IPS-NIHi7 (cell line): Measurements from ENCODE around the gene TNK2.
"Not testable (repeated sequence)": the region's sequence is repeated elsewhere in the genome, so short reads cannot be mapped to it uniquely, and the experiment has no call there.

Experiments used
- DNase-seq: peaks from one replicate; pipeline ENCODE4 v3.0.0; 2012; ENCODE audit warnings: mixed read lengths; ENCODE audit errors: extremely low spot score

The TNK2 gene

DNA sequence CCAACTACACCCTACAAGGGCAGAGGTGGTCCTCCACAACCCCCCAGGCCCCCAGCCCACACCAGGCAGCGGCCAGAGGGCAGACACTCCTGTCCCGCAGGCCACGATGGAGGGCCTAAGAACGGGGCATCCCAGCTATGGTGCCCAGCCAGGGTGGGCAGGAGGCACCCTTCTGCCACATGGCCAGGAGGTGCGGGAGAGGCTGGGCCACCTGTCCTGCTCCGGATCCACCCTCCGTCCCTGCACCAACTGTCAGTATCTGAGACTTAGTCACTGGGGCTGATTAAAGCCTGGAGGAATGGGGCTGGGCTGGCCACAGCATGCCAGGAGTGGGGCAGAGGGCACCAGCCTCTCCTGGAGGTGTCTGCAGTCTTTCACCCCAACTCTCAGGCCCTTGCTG, 37.9 kb downstream of the TNK2 start:
- DNase-seq = no peak

DNA sequence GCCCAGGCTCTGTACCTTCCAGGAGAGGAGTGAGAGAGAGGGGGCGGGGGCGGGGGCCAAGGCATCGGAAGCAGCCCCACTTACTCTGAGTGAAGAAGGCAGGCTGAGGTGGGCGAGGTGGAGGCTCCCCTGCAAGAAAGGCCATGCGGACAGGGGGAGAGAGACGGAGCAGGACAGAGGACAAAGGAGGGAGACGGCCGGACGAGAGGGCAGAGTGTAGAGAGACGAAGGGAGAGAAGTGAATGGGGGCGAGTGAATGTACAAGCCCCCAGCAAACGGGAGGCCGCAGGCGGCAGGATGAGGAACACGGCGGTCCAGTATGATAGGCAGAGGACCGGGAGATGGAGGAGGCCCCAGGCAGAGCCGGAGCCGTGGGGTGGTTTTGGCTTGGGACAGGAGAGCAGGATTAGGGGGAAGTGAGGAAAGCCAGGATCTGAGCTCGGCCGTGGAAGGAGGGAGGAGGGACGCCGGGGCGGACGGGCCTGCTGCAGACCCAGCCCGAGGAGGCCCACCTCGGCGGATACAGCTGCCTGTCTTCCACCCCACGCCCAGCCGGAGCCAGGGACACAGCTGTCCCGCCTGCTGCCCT, 38.8 kb downstream of the TNK2 start:
- DNase-seq = no peak

DNA sequence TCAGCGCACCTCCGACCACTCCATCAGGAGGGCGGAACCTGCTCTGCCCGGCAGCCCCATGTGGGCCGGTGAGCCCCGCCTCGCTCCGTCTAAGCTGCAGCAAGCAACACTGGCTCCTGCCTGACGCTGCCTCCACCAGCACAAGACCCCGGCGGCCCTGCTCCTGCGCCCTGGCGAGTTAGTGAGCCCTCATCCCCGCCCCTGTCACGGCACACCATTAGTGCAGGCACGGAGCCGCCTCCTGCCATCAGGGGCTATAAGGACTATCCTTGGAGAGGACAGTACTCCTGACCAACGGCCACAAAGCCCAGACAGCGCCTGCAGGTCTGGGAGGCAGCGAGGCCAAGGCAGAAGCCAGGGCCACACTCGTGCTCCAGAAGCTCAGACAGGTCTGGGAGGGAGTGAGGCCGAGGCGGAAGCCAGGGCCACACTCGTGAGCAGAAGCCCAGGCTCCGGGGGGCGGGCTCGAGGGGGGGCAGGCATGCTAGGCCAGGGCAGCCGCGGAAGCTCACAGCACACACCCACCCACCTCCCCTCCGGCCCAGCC, 39.4 kb downstream of the TNK2 start:
- DNase-seq = no peak

DNA sequence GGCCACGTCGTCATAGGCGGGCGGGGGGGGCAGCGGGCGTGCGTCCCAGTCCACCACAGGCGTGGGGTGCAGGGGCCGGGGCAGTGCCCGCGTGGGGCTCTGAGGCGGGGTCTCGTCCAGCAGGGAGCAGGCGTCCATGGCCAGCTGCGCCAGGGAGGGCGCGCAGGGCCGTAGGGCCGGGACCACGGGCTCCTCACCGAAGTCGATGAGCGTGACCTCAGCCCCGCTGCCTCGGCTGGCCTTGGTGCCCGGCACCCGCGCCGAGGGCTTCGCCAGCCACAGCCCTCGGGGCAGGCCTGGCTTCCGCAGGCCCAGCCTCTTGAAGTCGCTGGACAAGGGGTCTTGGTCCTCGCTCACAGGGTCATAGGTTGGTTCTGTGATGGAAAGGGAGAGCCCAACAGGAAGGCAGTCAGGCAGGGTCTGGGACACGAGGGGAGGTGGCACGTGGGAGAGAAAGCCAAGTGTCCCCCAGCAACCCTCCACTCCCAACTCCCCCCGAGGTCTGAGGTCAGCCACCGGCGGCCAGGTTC, 40.0 kb downstream of the TNK2 start:
- DNase-seq = no peak

DNA sequence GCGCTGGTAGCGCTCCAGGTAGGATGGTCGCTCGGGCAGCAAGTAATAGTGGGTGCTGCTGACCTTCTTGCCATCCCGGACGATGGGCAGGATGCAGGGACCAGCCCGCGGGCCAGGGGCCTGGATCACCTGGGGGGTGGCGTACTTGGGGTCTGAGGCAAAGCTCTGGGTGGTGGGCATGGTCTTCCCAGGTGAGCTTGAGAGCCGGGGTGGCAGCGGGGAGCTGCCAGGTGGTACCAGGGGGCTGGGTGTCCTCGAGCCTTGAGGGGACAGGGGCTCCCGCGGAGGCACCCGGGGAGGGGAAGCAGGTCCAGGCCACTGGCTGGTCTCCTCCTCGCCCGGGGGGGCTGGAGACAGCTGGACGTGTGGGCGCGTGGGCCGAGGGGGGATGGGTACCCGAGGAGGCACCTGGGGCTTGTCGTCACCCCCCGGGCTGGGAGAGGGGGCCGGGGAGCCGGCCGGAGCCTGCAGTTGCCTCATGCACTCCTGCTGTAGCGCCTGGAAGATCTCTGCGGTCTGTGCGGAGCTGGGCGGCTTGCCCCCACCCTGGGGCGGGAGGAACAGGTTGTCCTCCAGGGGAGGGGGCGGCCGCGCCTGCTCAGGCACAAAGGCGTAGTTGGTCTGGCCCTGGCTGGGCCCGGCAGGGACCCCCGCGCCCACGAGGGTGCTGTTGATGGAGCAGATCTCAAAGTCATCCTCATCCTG, 40.6 kb downstream of the TNK2 start:
- DNase-seq = no peak

DNA sequence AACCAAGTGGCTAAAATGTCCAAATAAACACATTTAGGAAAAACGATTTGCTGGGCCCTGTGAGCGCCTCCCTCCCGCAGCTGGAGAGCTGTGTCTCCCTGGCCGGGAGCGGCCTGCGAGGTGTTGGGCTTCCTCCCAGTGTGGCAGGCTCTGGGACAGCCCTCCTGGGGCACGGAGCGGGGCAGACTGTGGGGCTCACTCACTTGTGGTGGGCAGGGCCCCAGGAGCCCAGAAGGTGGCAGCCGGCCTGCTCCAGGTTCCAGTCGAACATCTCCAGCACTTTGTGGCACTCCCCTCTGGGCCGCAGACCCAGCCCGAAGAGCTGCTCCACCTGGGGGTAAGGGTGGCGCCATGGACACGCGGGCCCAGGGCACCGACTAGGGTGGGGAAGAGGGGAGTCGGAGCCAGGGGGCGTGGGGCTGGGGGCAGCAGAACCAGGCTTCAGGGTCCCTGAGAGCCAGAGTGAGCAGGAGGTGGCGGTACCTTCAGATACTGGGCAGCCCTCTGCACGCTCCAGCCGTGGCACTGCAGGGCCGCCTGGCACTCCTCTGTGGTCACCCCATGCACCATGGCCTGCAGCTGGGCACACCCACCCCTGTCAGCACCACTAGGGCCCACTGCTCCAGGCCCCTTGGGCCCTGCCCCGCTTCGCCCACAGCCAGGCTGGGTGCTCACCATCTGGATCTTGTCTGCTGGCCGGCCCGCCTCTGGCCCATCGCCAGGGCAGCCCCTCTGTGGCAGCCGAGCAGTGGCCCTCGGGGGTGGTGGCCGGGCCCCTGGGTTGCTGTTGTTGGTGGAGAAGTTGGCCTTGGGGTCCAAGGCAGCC, 41.5 kb downstream of the TNK2 start:
- no peak for DNase-seq

DNA sequence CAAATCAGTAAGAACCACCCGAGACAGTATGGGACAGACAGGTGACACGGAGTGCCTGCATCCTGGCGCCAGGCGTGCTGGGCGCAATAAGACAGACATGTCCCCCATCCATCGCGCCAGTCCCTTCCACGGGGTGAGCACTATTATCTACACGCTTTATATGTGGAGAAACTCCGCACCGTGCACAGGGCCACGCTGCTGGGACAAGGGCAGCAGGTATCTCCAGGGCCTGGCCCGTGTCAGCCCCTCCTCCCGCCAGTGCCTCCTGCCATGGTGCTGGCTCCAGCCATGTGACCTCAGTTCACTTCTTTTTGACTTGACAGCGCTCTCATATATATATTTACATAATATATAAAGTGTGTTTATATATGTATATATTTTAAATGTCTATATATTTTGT, 42.6 kb downstream of the TNK2 start:
- DNase-seq = no peak

DNA sequence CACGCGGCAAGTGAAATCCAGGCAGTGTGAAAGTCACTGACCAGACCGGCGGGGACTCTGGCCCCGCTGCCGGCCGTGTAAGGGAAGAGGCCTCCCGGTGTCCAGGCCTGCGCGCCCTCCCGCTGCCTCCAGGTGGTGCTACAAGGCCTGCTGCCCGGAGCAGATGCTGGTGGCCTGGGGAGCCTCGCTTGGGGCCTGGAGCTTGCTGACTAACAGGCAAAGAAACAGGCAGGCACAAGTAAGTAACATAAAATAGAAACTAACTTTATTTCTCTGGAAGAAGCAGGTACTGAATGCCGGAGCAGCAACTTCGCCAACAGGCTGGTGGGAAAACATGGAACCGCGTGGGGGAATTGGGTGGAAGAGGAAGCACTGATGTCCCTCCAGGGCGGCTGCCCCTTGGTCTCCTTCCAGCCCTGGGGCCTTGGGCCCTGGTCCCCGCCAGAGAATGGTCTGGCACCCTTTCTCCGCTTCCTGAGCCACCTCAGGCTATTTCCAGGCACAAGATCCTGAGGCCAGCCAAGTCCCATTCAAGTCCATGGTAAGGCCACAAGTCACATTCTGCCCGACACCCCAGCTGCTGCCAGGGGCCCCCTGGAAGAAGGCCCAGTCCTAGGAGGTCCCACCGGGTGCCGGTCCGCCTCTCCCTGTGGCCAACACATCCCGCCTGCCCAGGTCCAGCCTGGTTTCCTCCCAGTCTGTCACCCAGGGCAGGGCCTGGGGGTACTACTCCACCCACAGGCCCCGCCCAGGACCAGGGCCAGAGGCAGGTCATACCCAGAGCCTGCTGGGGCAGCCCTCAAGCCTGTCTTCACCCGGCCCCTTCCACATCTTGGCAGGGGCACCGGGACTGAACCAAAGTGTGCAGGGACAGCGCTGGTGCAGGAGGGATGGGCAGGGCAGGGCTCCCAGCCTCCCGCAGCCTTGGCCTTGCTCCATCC, 45.0 kb downstream of the TNK2 start:
- peak; percentile 93 for DNase-seq

DNA sequence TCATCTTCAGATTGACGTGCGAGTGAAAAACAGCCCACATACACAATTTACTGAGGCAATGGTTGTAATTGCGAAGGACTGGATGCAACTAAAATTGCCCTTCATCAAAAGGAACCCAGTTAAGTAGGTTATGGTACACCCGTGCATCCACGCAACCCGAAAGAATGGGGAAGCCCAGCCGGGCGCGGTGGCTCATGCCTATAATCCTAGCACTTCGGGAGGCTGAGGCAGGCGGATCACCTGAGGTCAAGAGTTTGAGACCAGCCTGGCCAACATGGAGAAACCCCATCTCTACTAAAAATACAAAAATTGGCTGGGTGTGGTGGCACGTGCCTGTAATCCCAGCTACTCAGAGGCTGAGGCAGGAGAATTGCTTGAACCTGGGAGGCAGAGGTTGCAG, 46.0 kb downstream of the TNK2 start:
- DNase-seq = not testable (repeated sequence)

DNA sequence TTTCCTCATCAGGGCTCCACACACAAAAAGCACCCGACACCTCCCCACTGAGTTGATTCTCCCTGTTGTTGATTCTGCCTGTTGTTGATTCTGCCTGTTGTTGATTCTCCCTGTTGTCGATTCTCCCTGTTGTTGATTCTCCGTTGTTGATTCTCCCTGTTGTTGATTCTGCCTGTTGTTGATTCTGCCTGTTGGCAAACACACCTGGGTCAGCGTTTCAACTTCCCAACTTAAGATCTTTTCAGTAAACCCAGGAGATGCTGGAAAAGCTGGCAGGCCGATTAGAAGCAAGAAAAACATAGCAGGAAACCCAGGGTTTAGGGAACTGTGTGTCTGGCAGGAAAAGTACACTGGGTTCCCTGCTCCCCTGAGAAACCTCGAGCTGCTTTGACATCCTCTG, 47.9 kb downstream of the TNK2 start:
- DNase-seq = no peak

DNA sequence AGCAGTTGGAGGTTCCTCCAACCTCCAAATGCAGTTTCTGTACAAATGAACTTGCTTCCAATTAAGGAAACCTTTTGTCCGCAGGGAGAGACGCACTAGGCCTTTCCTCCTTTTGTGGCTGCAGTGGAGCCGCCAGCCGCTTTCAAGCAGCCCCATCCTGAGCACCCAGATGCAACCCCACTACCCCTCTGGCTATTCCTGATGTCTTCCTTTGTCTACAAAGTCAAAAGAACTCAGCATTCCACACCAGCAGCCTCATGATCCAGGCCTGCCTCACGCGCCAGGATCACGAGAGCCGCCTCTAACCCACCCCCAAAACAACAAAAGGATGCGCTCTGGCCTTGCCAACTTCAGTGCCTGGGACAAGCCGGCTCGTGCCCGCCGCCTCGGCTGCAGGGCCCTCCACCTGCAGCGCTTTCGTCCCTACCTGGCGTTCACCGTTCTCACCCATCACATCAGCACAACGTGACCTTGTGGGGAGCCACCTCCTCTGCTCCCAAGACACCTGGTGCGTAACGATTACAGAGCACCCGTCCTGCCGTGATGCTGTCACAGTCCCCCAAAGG, 48.4 kb downstream of the TNK2 start:
- no peak for DNase-seq

DNA sequence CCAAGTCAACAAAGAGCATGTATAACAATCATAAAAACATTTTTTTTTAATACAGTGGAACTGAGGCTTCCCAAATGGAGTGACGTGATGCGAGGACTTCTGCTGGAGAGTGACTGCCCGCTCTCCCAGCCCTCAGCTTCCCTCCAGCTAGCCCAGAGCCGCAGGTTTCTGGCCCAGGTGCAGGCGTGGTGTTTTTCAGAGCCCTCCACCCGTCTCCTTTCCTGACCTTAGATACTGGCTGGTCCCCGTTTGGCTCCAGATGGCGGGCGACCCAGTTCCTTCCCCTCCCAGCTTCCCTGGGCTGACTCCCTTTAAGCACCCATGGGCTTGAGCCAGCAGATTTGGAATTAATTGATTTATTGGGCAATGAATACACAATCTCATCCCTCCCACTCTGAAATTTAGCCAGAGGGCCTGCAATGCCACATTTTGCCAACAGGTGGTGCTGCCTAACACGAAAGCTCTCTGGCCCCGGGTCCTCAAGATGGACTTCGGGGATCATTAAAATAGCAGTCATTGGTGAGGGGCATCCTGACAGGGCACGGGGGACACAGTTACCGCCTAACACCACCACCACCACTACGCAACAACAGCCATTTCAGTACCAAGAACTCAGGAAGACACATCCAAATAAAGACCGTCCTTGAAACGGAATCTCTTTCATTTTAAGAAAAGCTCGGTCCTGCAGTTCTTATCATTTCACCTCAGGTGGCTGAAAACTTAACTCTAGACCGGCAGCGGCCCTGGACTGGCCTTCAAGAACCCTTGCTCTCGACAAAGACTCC, 49.1 kb downstream of the TNK2 start:
- peak; percentile 87 for DNase-seq

DNA sequence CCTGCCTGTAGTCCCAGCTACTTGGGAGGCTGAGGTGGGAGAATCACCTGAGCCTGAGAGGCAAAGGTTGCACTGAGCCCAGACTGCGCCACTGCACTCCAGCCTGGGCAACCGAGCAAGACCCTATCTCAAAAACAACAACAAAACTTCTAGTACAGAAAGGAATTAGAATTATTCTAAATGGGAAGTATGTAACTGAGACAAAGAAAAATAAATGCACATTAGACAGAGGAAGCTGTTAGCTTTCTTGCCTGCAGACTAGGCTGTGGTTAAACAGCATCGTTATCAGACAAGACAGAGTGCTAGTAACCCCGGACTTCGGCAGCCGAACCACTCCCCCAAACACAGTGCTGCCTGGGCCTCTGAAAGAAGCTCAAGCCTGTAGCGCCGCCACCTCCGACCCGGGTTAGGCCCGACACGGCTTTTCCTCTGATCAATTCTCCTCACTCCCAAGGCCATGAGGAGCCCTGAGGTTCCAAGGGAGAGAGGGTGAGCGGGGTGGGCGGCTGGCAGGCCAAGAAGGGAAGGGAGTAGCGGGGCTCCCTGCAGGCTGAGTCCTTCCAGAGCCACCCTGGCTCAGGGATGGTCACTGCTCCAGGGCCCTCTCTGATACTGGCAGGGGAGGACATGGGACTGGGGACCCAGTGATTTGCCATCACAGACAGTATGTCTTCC, 51.8 kb downstream of the TNK2 start:
- no peak for DNase-seq

DNA sequence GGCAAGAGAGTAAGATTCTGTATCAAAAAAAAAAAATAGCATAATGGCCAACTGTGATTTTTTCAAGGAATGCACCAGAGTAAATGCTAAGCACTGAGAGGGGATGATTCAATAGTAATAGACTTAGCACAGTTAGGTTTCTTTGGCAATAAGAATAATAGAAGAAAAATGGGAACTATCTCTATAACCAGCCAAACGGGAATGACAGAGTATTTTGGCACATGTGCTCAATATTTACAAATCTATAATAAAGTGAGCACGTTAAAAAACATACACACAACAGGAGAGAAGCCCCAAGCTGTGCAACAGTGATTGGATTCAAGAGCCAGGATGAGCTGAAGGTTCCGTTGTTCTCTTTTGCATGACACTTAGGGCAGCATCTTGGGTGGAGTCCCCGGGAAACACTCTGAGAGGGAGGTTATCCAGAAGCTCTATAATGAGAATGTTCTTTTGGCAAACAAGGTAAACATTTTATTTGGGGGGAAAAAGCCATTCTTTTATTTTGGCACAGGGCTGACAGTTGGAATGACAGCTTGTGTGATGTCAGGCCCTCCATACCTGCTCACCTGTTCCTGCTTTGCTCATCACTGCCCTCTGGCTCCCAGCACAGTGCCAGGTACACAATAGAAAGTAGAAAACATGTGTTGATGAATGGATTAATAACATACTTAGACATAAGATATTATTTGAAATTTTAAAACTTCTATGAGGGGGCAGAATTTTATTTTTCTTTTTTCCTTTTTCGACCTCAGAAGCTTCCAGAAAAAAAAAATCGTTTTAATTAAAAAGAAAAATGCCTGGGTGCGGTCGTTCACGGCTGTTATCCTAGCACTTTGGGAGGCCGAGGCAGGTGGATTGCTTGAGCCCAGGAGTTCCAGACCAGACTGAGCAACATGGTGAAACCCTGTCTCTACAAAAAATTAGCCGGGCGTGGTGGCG, 52.6 kb downstream of the TNK2 start:
- DNase-seq = no peak

DNA sequence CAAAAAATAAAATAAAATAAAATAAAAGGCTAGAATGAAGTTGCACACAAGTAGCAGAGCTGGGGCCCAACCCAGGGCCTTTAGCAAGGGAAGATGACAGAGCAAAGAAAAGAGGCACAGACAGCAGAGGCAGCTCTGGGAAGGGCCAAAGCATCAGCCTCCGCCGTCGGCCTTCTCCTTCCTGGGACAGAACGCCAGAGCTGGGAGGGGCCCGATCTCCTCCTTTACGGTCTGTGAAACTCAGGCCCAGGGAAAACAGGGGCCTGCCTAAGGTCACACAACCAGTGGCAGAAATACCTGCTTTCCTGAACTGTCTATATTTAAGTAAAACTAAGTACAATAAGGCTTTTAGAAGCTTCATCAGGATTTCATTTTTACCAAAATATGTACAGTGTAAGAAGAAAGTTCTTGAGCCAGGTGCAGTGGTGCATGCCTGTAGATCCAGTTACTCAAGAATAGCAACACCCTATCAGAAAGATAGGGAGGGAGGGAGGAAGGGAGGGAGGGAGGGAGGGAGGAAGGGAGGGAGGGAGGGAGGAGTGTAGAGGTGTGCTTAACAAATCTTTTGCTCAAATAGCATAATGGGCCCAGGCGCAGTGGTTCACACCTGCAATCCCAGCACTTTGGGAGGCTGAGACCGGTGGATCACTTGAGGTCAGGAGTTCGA, 53.6 kb downstream of the TNK2 start:
- no peak for DNase-seq

DNA sequence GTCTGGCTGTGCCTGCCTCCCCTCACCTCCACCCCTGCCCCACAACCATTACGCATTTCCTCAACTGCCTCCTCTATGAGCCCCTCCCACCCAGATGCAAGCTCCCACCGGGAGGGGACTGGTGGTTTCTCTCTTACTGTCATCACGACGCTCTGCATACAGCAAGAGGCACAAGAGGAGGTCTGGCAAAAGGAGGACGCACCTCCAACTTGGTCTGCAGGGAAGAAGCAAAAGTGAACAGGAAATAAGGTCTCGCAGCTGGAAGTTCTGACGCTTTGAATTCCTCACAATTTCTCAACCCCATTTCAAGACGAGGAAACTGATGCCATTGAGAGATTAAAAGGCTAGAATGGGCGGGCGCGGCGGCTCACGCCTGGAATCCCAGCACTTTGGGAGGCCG, 54.4 kb downstream of the TNK2 start:
- no peak for DNase-seq

DNA sequence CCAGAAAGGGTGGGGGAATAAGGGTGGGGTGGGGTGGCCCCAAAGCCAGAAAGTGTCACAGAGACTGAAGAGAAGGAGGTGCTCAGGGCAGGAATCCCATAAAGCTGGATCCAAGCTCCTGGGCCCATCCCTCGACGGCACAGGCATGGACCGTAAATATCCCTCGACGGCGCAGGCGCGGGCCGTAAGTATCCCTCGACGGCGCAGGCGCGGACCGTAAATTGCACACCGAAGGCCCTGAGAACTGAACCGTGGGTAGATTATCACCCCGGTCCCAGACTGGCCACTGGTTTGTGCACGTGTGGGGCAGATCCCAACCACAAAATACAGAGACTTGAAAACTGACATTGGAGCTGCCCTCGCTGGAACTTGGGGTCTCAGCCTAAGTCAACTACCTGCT, 55.3 kb downstream of the TNK2 start:
- no peak for DNase-seq
